ENCODE results near the gene PURA.
A peak's percentile ranks its signal among the peaks of the same experiment; 100 is the strongest.

PURA gene

GRCh38 chr5:140113699-140114263, at the start of gene PURA:
PURA (plus strand) TSS chr5:140114109; CDS start chr5:140114182, 73 bp downstream.
- Histone ChIP-seq H3K27ac (ENCODE audit: low read depth, low read length) (peak within 1 kb of the TSS; percentile 96), H3K9ac (ENCODE audit: low read length) (peak within 1 kb of the TSS; percentile 74), H3K4me3 (ENCODE audit: low read depth in 1 of 2, low read length in 2 of 2) (peak within 1 kb of the TSS; percentile 80 to 88), H3K4me1 (ENCODE audit: insufficient read depth, low read length) (peaks cover 51% of the 10 kb centered on the region), H3K27me3 (ENCODE audit: control insufficient read depth in 1 of 2, insufficient read depth in 2 of 2, low read length in 2 of 2) (no peaks in the 10 kb centered on the region), H3K36me3 (ENCODE audit: insufficient read depth, low read length) (no peaks in the 10 kb centered on the region), H3K9me3 (ENCODE audit: low read length) (no peaks in the 10 kb centered on the region)

- H3K27me3 ChIP-seq (ENCODE audit: control insufficient read depth in 1 of 2, insufficient read depth in 2 of 2, low read length in 2 of 2), result no peaks in the 10 kb centered on the region
- no peaks in the 10 kb centered on the region for H3K9me3 ChIP-seq (ENCODE audit: low read length)
- H3K36me3 ChIP-seq (ENCODE audit: insufficient read depth, low read length), result no peaks in the 10 kb centered on the region
- no peaks in the 10 kb centered on the region for H3K4me1 ChIP-seq (ENCODE audit: insufficient read depth, low read length)
- H3K27ac ChIP-seq (ENCODE audit: low read depth, low read length), result no peak overlapping the region
- no peak overlapping the region for H3K9ac ChIP-seq (ENCODE audit: low read length)
- no peak overlapping the region for H3K4me3 ChIP-seq (ENCODE audit: low read depth in 1 of 2, low read length in 2 of 2)
Observed at GRCh38 chr5:140072812-140073211, 41.1 kb upstream of the PURA start.

DNA sequence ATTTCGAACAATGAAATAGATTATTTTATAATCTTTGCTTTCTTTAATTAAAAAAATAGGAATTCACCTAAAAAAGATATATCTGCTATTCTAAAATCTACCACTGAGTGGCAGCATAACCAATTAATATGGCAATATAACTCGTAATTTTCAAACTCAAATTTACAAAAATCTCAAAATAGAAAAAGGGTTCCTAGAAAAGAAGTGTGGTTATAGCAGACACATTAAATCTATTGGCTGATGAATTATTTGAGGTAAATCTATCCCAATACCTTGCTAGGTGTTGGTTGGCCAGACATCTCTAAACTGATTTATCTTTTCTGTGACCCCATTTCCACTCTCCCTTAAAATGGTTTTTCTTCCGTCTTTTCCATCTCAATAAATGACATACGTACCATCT, 40.6 kb upstream of the PURA start:
- H3K36me3 ChIP-seq (ENCODE audit: insufficient read depth, low read length), result no peaks in the 10 kb centered on the region
- H3K27ac ChIP-seq (ENCODE audit: low read depth, low read length), result no peak overlapping the region
- H3K27me3 ChIP-seq (ENCODE audit: control insufficient read depth in 1 of 2, insufficient read depth in 2 of 2, low read length in 2 of 2), result no peaks in the 10 kb centered on the region
- H3K9ac ChIP-seq (ENCODE audit: low read length), result no peak overlapping the region
- H3K4me1 ChIP-seq (ENCODE audit: insufficient read depth, low read length), result no peaks in the 10 kb centered on the region
- no peaks in the 10 kb centered on the region for H3K9me3 ChIP-seq (ENCODE audit: low read length)
- no peak overlapping the region for H3K4me3 ChIP-seq (ENCODE audit: low read depth in 1 of 2, low read length in 2 of 2)

- no peaks in the 10 kb centered on the region for H3K36me3 ChIP-seq (ENCODE audit: insufficient read depth, low read length)
- no peaks in the 10 kb centered on the region for H3K4me1 ChIP-seq (ENCODE audit: insufficient read depth, low read length)
- no peaks in the 10 kb centered on the region for H3K9me3 ChIP-seq (ENCODE audit: low read length)
- no peak overlapping the region for H3K9ac ChIP-seq (ENCODE audit: low read length)
- H3K27me3 ChIP-seq (ENCODE audit: control insufficient read depth in 1 of 2, insufficient read depth in 2 of 2, low read length in 2 of 2), result no peaks in the 10 kb centered on the region
- H3K4me3 ChIP-seq (ENCODE audit: low read depth in 1 of 2, low read length in 2 of 2), result no peak overlapping the region
- no peak overlapping the region for H3K27ac ChIP-seq (ENCODE audit: low read depth, low read length)
Observed at GRCh38 chr5:140075371-140075770, 38.5 kb upstream of the PURA start.

DNA sequence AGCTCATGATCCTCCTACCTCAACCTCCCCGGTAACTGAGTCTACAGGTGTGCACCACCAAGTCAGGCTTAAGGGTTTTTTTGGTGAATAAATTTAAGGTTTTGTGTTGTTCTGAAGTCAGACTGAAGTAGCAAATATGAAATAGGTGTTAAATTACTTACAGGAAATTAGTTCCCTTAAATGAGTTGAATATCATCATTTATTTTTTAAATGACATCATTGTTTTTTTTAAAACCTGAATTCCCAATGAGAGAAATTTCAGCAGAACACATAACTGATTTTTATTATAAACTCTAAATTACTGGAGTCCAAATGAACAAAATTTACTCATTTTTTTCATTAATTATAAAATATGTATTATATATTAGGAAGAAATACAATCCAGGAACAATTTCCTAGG, 37.8 kb upstream of the PURA start:
- H3K9me3 ChIP-seq (ENCODE audit: low read length), result no peaks in the 10 kb centered on the region
- no peaks in the 10 kb centered on the region for H3K4me1 ChIP-seq (ENCODE audit: insufficient read depth, low read length)
- H3K4me3 ChIP-seq (ENCODE audit: low read depth in 1 of 2, low read length in 2 of 2), result no peak overlapping the region
- no peak overlapping the region for H3K27ac ChIP-seq (ENCODE audit: low read depth, low read length)
- no peaks in the 10 kb centered on the region for H3K36me3 ChIP-seq (ENCODE audit: insufficient read depth, low read length)
- no peak overlapping the region for H3K9ac ChIP-seq (ENCODE audit: low read length)
- no peaks in the 10 kb centered on the region for H3K27me3 ChIP-seq (ENCODE audit: control insufficient read depth in 1 of 2, insufficient read depth in 2 of 2, low read length in 2 of 2)

DNA sequence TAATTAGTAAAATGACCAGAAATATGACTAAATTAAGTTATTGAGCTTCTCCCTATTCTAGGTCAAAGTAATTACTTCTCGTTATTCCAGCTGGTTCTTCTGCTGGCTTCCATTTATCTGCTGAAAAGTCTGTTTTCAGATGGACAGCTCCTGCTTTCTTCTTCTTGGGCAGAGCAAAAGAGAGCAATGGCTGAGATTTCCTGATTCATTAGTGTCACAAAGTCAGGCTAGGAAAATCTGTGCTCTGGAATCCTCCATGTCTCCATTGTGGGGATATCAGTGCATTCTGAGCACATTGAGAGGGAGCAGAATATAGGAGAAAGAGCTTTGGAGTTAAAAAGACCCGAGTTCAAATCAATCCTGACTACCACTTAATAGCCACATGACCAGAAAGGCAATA, 37.1 kb upstream of the PURA start:
- no peak overlapping the region for H3K27ac ChIP-seq (ENCODE audit: low read depth, low read length)

GRCh38 chr5:140083120-140083519, 30.8 kb upstream of the PURA start:
- H3K4me3 ChIP-seq (ENCODE audit: low read depth in 1 of 2, low read length in 2 of 2), result no peak overlapping the region
- H3K27me3 ChIP-seq (ENCODE audit: control insufficient read depth in 1 of 2, insufficient read depth in 2 of 2, low read length in 2 of 2), result no peaks in the 10 kb centered on the region
- no peaks in the 10 kb centered on the region for H3K9me3 ChIP-seq (ENCODE audit: low read length)
- H3K9ac ChIP-seq (ENCODE audit: low read length), result no peak overlapping the region
- no peak overlapping the region for H3K27ac ChIP-seq (ENCODE audit: low read depth, low read length)
- peaks cover 11% of the 10 kb centered on the region for H3K4me1 ChIP-seq (ENCODE audit: insufficient read depth, low read length)
- H3K36me3 ChIP-seq (ENCODE audit: insufficient read depth, low read length), result no peaks in the 10 kb centered on the region

More for the DNA sequence above, 37.1 kb upstream of the PURA start:
- H3K36me3 ChIP-seq (ENCODE audit: insufficient read depth, low read length), result no peaks in the 10 kb centered on the region
- no peak overlapping the region for H3K4me3 ChIP-seq (ENCODE audit: low read depth in 1 of 2, low read length in 2 of 2)
- H3K9me3 ChIP-seq (ENCODE audit: low read length), result no peaks in the 10 kb centered on the region
- H3K9ac ChIP-seq (ENCODE audit: low read length), result no peak overlapping the region
- no peaks in the 10 kb centered on the region for H3K4me1 ChIP-seq (ENCODE audit: insufficient read depth, low read length)
- H3K27me3 ChIP-seq (ENCODE audit: control insufficient read depth in 1 of 2, insufficient read depth in 2 of 2, low read length in 2 of 2), result no peaks in the 10 kb centered on the region

DNA sequence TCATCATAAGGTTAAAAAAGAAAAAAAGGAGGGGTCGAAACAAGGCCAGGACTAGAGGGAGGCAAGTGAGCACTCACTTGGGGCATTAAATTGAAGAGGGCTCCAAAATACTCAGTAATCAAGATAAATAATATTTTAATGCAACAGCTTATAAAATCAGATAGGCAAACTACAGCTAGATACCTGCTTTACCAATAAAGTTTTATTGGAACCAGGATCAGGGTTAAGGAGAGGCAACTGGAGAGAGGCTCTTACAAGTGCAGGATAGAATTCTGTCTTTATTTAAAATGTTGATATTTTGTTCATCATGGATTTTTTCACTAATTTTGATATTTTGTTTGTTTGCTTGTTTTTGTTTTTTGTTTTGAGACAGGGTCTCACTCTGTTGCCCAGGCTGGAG, 30.3 kb upstream of the PURA start:
- H3K9me3 ChIP-seq (ENCODE audit: low read length), result no peaks in the 10 kb centered on the region
- H3K27ac ChIP-seq (ENCODE audit: low read depth, low read length), result no peak overlapping the region

GRCh38 chr5:140084541-140084940, 29.4 kb upstream of the PURA start:
- Histone ChIP-seq H3K4me3 (ENCODE audit: low read depth in 1 of 2, low read length in 2 of 2) (no peak overlapping the region), H3K27ac (ENCODE audit: low read depth, low read length) (no peak overlapping the region), H3K9me3 (ENCODE audit: low read length) (no peaks in the 10 kb centered on the region), H3K27me3 (ENCODE audit: control insufficient read depth in 1 of 2, insufficient read depth in 2 of 2, low read length in 2 of 2) (no peaks in the 10 kb centered on the region), H3K9ac (ENCODE audit: low read length) (no peak overlapping the region), H3K36me3 (ENCODE audit: insufficient read depth, low read length) (no peaks in the 10 kb centered on the region), H3K4me1 (ENCODE audit: insufficient read depth, low read length) (peaks cover 11% of the 10 kb centered on the region)

More for the DNA sequence above, 30.3 kb upstream of the PURA start:
- H3K36me3 ChIP-seq (ENCODE audit: insufficient read depth, low read length), result no peaks in the 10 kb centered on the region
- H3K4me1 ChIP-seq (ENCODE audit: insufficient read depth, low read length), result peaks cover 11% of the 10 kb centered on the region
- H3K9ac ChIP-seq (ENCODE audit: low read length), result no peak overlapping the region
- no peak overlapping the region for H3K4me3 ChIP-seq (ENCODE audit: low read depth in 1 of 2, low read length in 2 of 2)
- no peaks in the 10 kb centered on the region for H3K27me3 ChIP-seq (ENCODE audit: control insufficient read depth in 1 of 2, insufficient read depth in 2 of 2, low read length in 2 of 2)

GRCh38 chr5:140090251-140090650, 23.7 kb upstream of the PURA start:
- Histone ChIP-seq H3K4me3 (ENCODE audit: low read depth in 1 of 2, low read length in 2 of 2) (no peak overlapping the region), H3K9ac (ENCODE audit: low read length) (no peak overlapping the region), H3K4me1 (ENCODE audit: insufficient read depth, low read length) (no peaks in the 10 kb centered on the region), H3K27ac (ENCODE audit: low read depth, low read length) (no peak overlapping the region), H3K36me3 (ENCODE audit: insufficient read depth, low read length) (no peaks in the 10 kb centered on the region), H3K9me3 (ENCODE audit: low read length) (no peaks in the 10 kb centered on the region), H3K27me3 (ENCODE audit: control insufficient read depth in 1 of 2, insufficient read depth in 2 of 2, low read length in 2 of 2) (no peaks in the 10 kb centered on the region)

- H3K36me3 ChIP-seq (ENCODE audit: insufficient read depth, low read length), result no peaks in the 10 kb centered on the region
- H3K27ac ChIP-seq (ENCODE audit: low read depth, low read length), result no peak overlapping the region
- H3K27me3 ChIP-seq (ENCODE audit: control insufficient read depth in 1 of 2, insufficient read depth in 2 of 2, low read length in 2 of 2), result no peaks in the 10 kb centered on the region
- H3K4me1 ChIP-seq (ENCODE audit: insufficient read depth, low read length), result no peaks in the 10 kb centered on the region
- H3K4me3 ChIP-seq (ENCODE audit: low read depth in 1 of 2, low read length in 2 of 2), result no peak overlapping the region
- H3K9ac ChIP-seq (ENCODE audit: low read length), result no peak overlapping the region
- H3K9me3 ChIP-seq (ENCODE audit: low read length), result no peaks in the 10 kb centered on the region
Observed at GRCh38 chr5:140093179-140093578, 20.7 kb upstream of the PURA start.

- Histone ChIP-seq H3K9me3 (ENCODE audit: low read length) (no peaks in the 10 kb centered on the region), H3K9ac (ENCODE audit: low read length) (no peak overlapping the region), H3K27me3 (ENCODE audit: control insufficient read depth in 1 of 2, insufficient read depth in 2 of 2, low read length in 2 of 2) (no peaks in the 10 kb centered on the region), H3K4me1 (ENCODE audit: insufficient read depth, low read length) (no peaks in the 10 kb centered on the region), H3K4me3 (ENCODE audit: low read depth in 1 of 2, low read length in 2 of 2) (no peak overlapping the region), H3K36me3 (ENCODE audit: insufficient read depth, low read length) (no peaks in the 10 kb centered on the region), H3K27ac (ENCODE audit: low read depth, low read length) (no peak overlapping the region)
Observed at GRCh38 chr5:140093866-140094265, 20.0 kb upstream of the PURA start.
